Kidney (tissue), 14 donors: Measurements from ENCODE around the gene AASDHPPT. TPM values are rescaled to one million over a fixed set of nuclear protein-coding genes. Genes with fewer than 3 reads are reported as not detected.
A peak's percentile ranks its signal among the peaks of the same experiment; 100 is the strongest.

ENCODE experiments used
- DNase-seq, 5 donors: peaks; one replicate each; pipeline ENCODE4 v3.0.0-alpha.2; 2013 to 2020
- FAIRE-seq: peaks from 2 replicates; lab custom pipeline; 2012; peaks lifted over from hg19 to GRCh38; lab: Jason Lieb, UNC
- H3K27ac ChIP-seq, 2 donors: one replicate each; pipeline ENCODE4 v1.7.0; 2013; ENCODE audit warnings: low read depth in 2 of 2, low read length in 2 of 2, inconsistent platforms in 1 of 2
- H3K27me3 ChIP-seq: one replicate; pipeline ENCODE4 v1.7.1; 2013; ENCODE audit warnings: low read length, inconsistent platforms; ENCODE audit not compliant: control insufficient read depth, insufficient read depth
- H3K36me3 ChIP-seq, 3 donors: one replicate each; pipeline versions ENCODE4 v1.7.0 to v1.7.1; 2013; ENCODE audit warnings: low read length in 3 of 3, control low read depth in 1 of 3, inconsistent platforms in 1 of 3; ENCODE audit not compliant: insufficient read depth in 3 of 3, control insufficient read depth in 2 of 3
- H3K4me1 ChIP-seq, 3 donors: one replicate each; pipeline versions ENCODE4 v1.7.0 to v1.7.1; 2013; ENCODE audit warnings: low read length in 3 of 3, inconsistent platforms in 1 of 3, low read depth in 1 of 3; ENCODE audit not compliant: control insufficient read depth in 2 of 3, insufficient read depth in 2 of 3
- H3K4me3 ChIP-seq, 3 donors: one replicate each; pipeline versions ENCODE4 v1.7.0 to v1.8.1; 2013; ENCODE audit warnings: low read length in 3 of 3, control low read depth in 1 of 3, inconsistent platforms in 1 of 3
- H3K9ac ChIP-seq, 3 donors: one replicate each; pipeline versions ENCODE4 v1.7.0 to v1.7.1; 2013; ENCODE audit warnings: low read length in 3 of 3, control low read depth in 1 of 3, inconsistent platforms in 1 of 3
- H3K9me3 ChIP-seq, 3 donors: one replicate each; pipeline versions ENCODE4 v1.7.0 to v1.7.1; 2013; ENCODE audit warnings: low read length in 3 of 3, control low read depth in 1 of 3, inconsistent platforms in 1 of 3; ENCODE audit not compliant: control insufficient read depth in 2 of 3, insufficient read depth in 1 of 3
- intact Hi-C: fragments of 100-400 bp; cut with DNase I; formaldehyde crosslinking; loops from one replicate; pipeline ENCODE4 v1.11.1; 2022
- polyA plus RNA-seq: library from polyadenylated mRNA; stranded (reverse); fragments of 350-450 nt; fragmentation: Illumina TruSeq; extraction: RNeasy Lipid Tissue Mini Kit (QIAGEN cat#74804); gene quantifications from one replicate; pipeline ENCODE4 v1.2.3, GENCODE V29; 2014; ENCODE audit warnings: low read depth, low replicate concordance; ENCODE audit not compliant: insufficient read depth
- total RNA-seq: library from RNA; stranded (reverse); fragmentation: NEBNext Ultra II Directional; extraction: Animal tissue kit (Norgen Biotek cat#: 25700); gene quantifications from one replicate; pipeline ENCODE4 v1.2.1, GENCODE V29; 2021
- TF ChIP-seq, protein P1 (sequence below): IDR thresholded peaks from 3 replicates; pipeline ENCODE4 v1.5.1; 2012; ENCODE audit warnings: mild to moderate bottlenecking, moderate library complexity, borderline replicate concordance; ENCODE audit not compliant: insufficient read depth; ENCODE audit errors: extremely low read depth
- donor health status: control.
- donor health status: control.
- donor health status: control.
- donor health status: control.
- donor health status: control.
- donor health status: DM: yes; HTN: yes; CAD: no.
- donor health status: Normal renal cell carcinoma (clear cell type).

The AASDHPPT gene
- total and polyA plus RNA-seq, 2 donors from 2014 or later = 20.8 to 33.0 TPM

GRCh38 chr11:106086135-106086534 lies 8.7 kb downstream of the AASDHPPT start:
- TF ChIP-seq, protein P1, sequence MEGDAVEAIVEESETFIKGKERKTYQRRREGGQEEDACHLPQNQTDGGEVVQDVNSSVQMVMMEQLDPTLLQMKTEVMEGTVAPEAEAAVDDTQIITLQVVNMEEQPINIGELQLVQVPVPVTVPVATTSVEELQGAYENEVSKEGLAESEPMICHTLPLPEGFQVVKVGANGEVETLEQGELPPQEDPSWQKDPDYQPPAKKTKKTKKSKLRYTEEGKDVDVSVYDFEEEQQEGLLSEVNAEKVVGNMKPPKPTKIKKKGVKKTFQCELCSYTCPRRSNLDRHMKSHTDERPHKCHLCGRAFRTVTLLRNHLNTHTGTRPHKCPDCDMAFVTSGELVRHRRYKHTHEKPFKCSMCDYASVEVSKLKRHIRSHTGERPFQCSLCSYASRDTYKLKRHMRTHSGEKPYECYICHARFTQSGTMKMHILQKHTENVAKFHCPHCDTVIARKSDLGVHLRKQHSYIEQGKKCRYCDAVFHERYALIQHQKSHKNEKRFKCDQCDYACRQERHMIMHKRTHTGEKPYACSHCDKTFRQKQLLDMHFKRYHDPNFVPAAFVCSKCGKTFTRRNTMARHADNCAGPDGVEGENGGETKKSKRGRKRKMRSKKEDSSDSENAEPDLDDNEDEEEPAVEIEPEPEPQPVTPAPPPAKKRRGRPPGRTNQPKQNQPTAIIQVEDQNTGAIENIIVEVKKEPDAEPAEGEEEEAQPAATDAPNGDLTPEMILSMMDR = no peak
- Histone ChIP-seq H3K27me3 (no peaks in the 10 kb centered on the region), H3K4me1 (peaks cover 0 to 13% (median 10%) of the 10 kb centered on the region in 3 donors), H3K27ac (no peak overlapping the region), H3K36me3 (peaks cover 7 to 17% (median 7%) of the 10 kb centered on the region in 3 donors), H3K9ac (no peak overlapping the region), H3K9me3 (no peaks in the 10 kb centered on the region), H3K4me3 (no peak overlapping the region)
- DNase-seq = no peak
- FAIRE-seq = no peak
- intact Hi-C loops = no loop called here

DNA sequence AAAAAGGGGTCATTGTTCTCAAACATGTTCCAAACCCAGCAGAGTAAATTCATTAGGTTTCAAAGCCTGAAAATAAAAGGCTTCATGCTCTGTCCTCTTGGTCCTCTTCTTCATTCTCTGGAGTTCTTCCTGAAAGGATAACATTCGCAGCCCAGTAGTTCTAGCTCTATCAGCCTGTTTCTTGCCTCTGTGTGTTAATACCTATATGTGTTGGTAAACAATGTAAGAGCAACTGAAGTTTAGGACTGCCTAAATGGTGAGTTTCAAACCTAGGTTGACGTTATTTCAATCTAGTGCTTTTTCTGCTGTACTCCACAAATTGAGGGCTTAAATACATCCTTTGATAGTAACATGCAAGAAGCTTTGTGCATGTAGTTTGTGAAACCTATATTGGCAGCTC lies 9.4 kb downstream of the AASDHPPT start:
- TF ChIP-seq, protein P1 = no peak
- H3K27ac ChIP-seq = no peak overlapping the region
- H3K4me1 ChIP-seq = peaks cover 0 to 13% (median 10%) of the 10 kb centered on the region in 3 donors
- DNase-seq = no peak
- no peak overlapping the region for H3K4me3 ChIP-seq
- no peaks in the 10 kb centered on the region for H3K9me3 ChIP-seq
- FAIRE-seq = no peak
- H3K36me3 ChIP-seq = peaks cover 9 to 19% (median 12%) of the 10 kb centered on the region in 3 donors
- intact Hi-C loops = no loop called here
- peak overlapping the region in 1 of 3 donors; percentile 17 for H3K9ac ChIP-seq
- no peaks in the 10 kb centered on the region for H3K27me3 ChIP-seq

DNA sequence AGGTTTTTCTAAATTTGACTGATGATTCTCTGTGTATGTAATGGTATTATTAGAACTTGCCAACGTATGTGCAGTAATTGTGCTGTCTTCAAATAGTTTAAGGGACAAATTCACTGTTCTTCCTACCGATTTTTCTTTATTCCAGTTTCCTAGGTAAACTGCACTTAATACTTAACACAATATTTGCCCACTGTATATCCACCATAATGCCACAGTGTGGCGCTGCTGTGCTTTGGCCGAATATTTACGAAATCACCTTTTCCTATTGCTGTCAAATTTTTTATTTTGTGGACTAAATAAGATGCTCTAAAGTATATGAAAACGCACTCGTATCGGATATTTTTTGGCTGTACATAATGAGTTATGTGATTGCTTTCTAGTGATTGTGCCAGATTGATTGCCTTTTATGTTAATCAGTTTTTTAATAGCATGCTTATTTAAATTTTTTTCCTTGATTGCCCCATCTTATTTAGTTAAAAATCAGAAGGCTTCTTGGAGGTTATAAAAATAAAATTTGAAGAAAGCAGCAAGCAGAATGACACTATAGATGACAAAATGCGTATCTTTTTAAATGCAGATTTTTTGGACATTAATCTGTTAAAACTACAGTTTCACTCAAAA lies 10.5 kb downstream of the AASDHPPT start:
- FAIRE-seq (peak; percentile 23), DNase-seq (peak in 3 of 5 donors; percentile 29 to 70 (median 68))
- TF ChIP-seq, protein P1 = peak; percentile 90
- Histone ChIP-seq H3K36me3 (peaks cover 11 to 22% (median 17%) of the 10 kb centered on the region in 3 donors), H3K9me3 (no peaks in the 10 kb centered on the region), H3K27me3 (no peaks in the 10 kb centered on the region), H3K4me1 (peaks cover 0 to 8% (median 6%) of the 10 kb centered on the region in 3 donors), H3K27ac (no peak overlapping the region), H3K9ac (peak overlapping the region in 1 of 3 donors; percentile 23), H3K4me3 (no peak overlapping the region)
- intact Hi-C loops = no loop called here
